ENCODE data around the gene KRT73.

Gene KRT73

GRCh38 chr12:52561880-52562449 is 56.4 kb downstream of the KRT73 start:
- no peak for DNase-seq

GRCh38 chr12:52559979-52560378 is 58.4 kb downstream of the KRT73 start:
- DNase-seq = no peak

DNA sequence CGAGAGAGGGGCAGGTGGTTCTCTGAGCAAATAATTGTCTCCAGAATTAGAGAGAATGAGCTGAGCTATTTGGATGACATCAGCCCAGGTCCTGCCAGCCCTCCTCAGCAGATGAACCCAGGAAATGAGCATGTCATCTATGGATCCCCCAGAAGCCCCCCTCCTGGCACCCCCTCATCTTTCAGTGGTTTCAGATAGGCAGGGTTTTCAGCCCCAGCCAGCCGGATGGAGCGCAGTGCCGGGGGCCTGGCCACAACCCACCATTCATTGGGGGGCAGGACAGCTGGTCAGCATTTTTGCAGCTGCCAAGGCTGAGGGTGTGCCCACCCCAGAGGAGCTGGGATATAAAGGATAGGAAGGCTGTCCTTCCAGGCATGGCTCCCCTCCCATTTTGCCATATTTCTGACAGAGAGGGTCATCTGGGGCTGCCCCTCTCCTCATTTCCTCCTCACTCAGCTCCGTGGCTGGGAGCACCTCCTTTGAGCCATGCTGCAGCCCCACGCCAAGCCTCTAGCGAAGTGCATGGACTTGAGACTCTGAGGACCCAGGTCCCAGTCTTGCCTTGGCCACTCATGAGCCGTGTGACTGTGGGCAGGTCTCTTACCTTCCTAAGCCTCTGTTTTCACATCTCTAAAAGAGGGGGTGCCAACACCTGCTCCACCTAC is 59.4 kb downstream of the KRT73 start:
- no peak for DNase-seq
